Activated CD4-positive, alpha-beta T cell treated with anti-CD3 and anti-CD28 coated beads, Interleukin-2, amount 10 ng/mL, durations not matched to agents 24 days and 14 days (primary cell): Measurements from ENCODE around the gene YIPF1. TPM values are rescaled to one million over a fixed set of nuclear protein-coding genes. Genes with fewer than 3 reads are reported as not detected.
A peak's percentile ranks its signal among the peaks of the same experiment; 100 is the strongest.

Experiments used
- DNase-seq: peaks from one replicate; pipeline ENCODE4 v3.0.0; 2022
- H3K27ac Mint-ChIP-seq: one replicate; pipeline ENCODE4 v1.8.0; 2022; ENCODE audit warnings: mild to moderate bottlenecking, mixed read lengths
- H3K27me3 Mint-ChIP-seq: one replicate; pipeline ENCODE4 v1.8.0; 2022; ENCODE audit warnings: mixed read lengths
- H3K36me3 Mint-ChIP-seq: one replicate; pipeline ENCODE4 v1.8.0; 2022; ENCODE audit warnings: low read depth, mild to moderate bottlenecking, mixed read lengths
- H3K4me1 Mint-ChIP-seq: one replicate; pipeline ENCODE4 v1.8.0; 2021; ENCODE audit warnings: mixed read lengths
- H3K4me3 Mint-ChIP-seq: one replicate; pipeline ENCODE4 v1.8.0; 2022; ENCODE audit warnings: mild to moderate bottlenecking, moderate library complexity, mixed read lengths
- H3K9me3 Mint-ChIP-seq: one replicate; pipeline ENCODE4 v1.8.0; 2021; ENCODE audit warnings: mixed read lengths
- intact Hi-C: fragments of 100-400 bp; cut with micrococcal nuclease; formaldehyde crosslinking; loops from one replicate; pipeline ENCODE4 v1.15.1; 2023
- total RNA-seq: library from RNA; stranded (reverse); gene quantifications from 2 replicates; pipeline ENCODE4 v1.2.3, GENCODE V29; 2022

Gene YIPF1
- total RNA-seq: 14.6 and 15.6 TPM in 2 replicates

DNA sequence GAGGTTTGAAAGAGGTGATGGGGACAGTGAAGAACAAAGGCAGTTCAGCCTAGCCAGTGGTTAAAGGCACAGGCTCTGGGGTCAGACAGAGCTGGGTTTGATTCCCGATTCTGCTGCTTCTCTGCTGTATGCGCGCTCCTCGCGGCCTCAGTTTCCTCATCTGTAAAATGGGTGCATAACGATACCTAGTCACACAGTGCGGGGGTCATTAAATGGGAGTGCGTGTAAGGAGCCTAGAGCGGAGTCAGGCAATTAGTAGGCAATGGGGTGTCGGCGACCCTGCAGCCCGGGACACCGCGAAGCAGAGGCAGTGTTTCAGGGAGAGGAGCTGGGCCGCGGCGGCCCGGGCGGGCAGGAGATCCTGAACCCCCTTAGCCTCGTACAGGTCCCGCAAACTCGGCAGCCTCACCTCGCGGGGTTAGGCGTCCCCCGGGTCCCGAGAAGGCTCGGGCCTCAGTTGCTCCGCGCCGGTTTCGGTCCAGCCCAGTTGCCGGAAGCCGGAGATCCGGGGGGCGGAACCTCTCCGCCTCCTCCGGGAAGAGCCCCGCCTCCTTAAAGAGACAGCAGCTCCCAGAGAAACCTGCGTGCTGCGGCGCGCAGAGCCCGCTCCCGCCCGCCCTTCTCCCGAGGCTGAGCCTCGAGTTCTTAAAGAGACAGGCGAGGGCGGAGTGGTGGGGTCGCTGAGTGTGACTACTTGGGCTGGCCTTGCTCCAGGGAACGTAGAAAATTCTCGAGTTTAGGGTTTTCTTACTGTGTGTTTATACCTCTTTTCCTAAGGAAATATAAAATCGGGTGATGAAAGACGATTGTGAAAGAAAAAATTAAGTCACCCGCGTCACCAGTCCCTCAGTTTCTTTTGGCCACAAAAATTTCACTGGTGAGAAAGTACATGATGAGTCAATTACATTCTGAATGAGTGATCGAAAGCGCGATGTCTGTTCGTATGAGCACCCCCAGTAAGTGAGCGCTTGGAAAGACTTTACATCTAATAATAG lies at the start of gene YIPF1:
Gene YIPF1, minus strand, starts transcription at position 494 of the 995 bp plus-strand sequence. CDS start 860 bp downstream, outside the sequence.
- peaks cover 16% of the 10 kb centered on the region for H3K36me3 Mint-ChIP-seq
- peak within 1 kb of the TSS; percentile 90 for H3K27ac Mint-ChIP-seq
- H3K4me3 Mint-ChIP-seq: peak within 1 kb of the TSS; percentile 98
- DNase-seq: peak; percentile 98
- intact Hi-C loops: loop anchor here (1.0 kb wide), 4 partner anchors 51 to 875 kb away; partner anchors contain the start of genes LRRC42, NDC1, PARS2 and TCEANC2
- H3K4me1 Mint-ChIP-seq: peaks cover 34% of the 10 kb centered on the region
- no peaks in the 10 kb centered on the region for H3K27me3 Mint-ChIP-seq
- H3K9me3 Mint-ChIP-seq: no peaks in the 10 kb centered on the region

GRCh38 chr1:53938136-53938830 lies 48.7 kb upstream of the YIPF1 start:
- peaks cover 65% of the 10 kb centered on the region for H3K36me3 Mint-ChIP-seq
- intact Hi-C loops: no loop called here
- H3K27ac Mint-ChIP-seq: no peak overlapping the region

DNA sequence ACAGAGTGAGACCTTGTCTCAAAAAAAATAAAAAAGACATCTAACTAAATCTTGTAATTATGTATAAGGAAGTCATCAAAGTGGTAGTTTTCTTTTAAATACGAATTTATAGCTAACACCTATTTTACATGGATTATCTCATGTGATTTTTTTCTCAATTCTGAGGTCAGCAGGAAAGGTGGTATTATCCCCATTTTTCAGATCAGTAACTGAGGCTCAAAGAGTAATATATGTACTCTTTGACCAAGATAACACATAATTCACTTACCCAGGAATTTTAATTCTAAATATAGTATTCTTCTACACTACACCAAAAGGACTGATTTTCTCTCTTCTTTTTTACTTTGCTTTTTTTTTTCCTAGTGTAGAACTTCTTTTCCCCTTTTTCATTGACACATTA lies 46.8 kb upstream of the YIPF1 start:
- H3K36me3 Mint-ChIP-seq: peaks cover 74% of the 10 kb centered on the region
- intact Hi-C loops: no loop called here
- no peaks in the 10 kb centered on the region for H3K9me3 Mint-ChIP-seq
- DNase-seq: no peak
- H3K27ac Mint-ChIP-seq: no peak overlapping the region
- H3K4me3 Mint-ChIP-seq: no peak overlapping the region
- H3K4me1 Mint-ChIP-seq: peaks cover 9% of the 10 kb centered on the region
- H3K27me3 Mint-ChIP-seq: no peaks in the 10 kb centered on the region

More at GRCh38 chr1:53938136-53938830, 48.7 kb upstream of the YIPF1 start:
- Mint-ChIP-seq H3K27me3 (no peaks in the 10 kb centered on the region), H3K9me3 (no peaks in the 10 kb centered on the region), H3K4me1 (peaks cover 18% of the 10 kb centered on the region), H3K4me3 (no peak overlapping the region)
- no peak for DNase-seq

- H3K9me3 Mint-ChIP-seq: no peaks in the 10 kb centered on the region
- DNase-seq: no peak
- intact Hi-C loops: no loop called here
- H3K4me3 Mint-ChIP-seq: no peak overlapping the region
- no peaks in the 10 kb centered on the region for H3K27me3 Mint-ChIP-seq
- no peak overlapping the region for H3K27ac Mint-ChIP-seq
- peaks cover 76% of the 10 kb centered on the region for H3K36me3 Mint-ChIP-seq
- H3K4me1 Mint-ChIP-seq: peaks cover 6% of the 10 kb centered on the region
These were observed 44.7 kb upstream of the YIPF1 start for GRCh38 chr1:53934170-53934765.

DNA sequence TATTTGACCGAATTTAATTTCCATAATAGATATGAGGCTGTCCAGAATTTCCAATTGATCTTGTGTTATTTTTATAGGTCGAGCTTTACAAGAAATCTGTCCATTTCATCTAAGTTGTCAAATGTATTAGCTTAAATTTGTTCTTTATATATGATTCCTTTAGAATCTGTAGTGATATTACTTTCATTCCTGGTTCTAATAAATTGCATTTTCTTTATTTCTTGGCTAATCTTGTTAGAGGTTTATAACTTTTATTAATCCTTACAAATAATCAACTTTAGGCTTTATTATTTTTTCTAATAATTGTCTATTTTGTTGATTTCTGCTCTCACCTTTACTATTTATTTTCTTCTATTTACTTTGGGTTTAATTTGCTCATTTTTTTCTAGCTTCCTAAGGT lies 41.9 kb upstream of the YIPF1 start:
- no peak for DNase-seq

DNA sequence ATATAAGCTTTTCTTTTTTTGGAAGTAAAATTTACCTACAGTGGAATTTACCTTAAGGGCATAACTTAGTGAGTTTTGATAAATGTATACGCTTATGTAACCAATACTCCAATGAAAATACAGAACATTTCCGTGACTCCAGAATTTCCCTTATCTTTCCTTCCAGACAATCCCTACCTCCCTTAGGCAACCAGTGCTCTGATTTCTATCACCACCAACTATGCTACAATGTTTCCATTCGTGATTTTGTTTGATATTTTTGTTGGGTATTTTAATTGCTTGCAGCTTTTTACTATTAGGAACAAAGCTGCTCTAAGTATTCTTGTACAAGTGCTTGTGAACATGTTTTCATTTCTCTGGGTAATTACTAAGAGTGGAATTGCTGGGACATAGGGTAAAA lies 41.3 kb upstream of the YIPF1 start:
- no peak overlapping the region for H3K4me3 Mint-ChIP-seq
- peaks cover 74% of the 10 kb centered on the region for H3K36me3 Mint-ChIP-seq
- H3K27me3 Mint-ChIP-seq: no peaks in the 10 kb centered on the region

More for the DNA sequence above, 41.9 kb upstream of the YIPF1 start:
- no peak overlapping the region for H3K4me3 Mint-ChIP-seq
- H3K9me3 Mint-ChIP-seq: no peaks in the 10 kb centered on the region
- no peak overlapping the region for H3K27ac Mint-ChIP-seq
- H3K4me1 Mint-ChIP-seq: peaks cover 2% of the 10 kb centered on the region
- intact Hi-C loops: no loop called here
- no peaks in the 10 kb centered on the region for H3K27me3 Mint-ChIP-seq
- peaks cover 77% of the 10 kb centered on the region for H3K36me3 Mint-ChIP-seq

DNA sequence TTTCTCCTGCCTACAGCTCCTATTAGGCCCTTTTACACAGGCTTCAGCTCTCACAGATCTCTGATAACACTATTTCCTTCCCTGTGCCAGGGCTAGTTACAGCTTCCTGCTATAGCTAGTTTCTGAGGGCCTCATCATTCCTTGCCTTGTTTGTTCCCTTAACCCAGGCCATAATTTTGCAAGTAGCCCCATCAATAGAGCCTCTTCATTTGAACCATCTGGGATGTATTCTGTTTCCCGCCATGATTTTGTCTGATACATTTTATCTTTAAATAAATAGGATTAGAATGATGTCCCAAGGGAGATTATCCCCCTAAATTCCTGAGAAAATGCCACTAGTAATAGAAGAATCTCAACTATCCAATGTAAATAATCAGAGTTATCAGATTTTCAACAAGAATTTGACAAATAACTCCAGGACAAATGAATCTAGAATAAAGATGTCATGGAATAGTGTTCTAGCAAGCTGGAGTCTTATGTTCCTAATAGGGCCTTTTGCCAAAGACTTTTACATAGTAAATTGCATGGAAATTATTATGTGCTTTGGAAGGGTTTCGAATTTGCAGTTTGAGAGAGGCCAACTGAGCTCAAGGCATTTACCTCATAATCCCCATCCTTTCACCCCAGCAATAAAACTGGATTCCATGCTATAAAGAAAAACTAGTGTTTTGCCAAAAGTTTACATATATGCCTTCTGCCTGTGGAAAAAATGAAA lies 39.8 kb upstream of the YIPF1 start:
- Mint-ChIP-seq H3K4me3 (no peak overlapping the region), H3K4me1 (peaks cover 2% of the 10 kb centered on the region), H3K9me3 (no peaks in the 10 kb centered on the region), H3K27me3 (no peaks in the 10 kb centered on the region), H3K27ac (no peak overlapping the region), H3K36me3 (peaks cover 69% of the 10 kb centered on the region)
- no peak for DNase-seq
- intact Hi-C loops: no loop called here

More for the DNA sequence above, 41.3 kb upstream of the YIPF1 start:
- H3K4me1 Mint-ChIP-seq: peaks cover 2% of the 10 kb centered on the region
- intact Hi-C loops: no loop called here
- no peak for DNase-seq
- no peaks in the 10 kb centered on the region for H3K9me3 Mint-ChIP-seq
- H3K27ac Mint-ChIP-seq: no peak overlapping the region

DNA sequence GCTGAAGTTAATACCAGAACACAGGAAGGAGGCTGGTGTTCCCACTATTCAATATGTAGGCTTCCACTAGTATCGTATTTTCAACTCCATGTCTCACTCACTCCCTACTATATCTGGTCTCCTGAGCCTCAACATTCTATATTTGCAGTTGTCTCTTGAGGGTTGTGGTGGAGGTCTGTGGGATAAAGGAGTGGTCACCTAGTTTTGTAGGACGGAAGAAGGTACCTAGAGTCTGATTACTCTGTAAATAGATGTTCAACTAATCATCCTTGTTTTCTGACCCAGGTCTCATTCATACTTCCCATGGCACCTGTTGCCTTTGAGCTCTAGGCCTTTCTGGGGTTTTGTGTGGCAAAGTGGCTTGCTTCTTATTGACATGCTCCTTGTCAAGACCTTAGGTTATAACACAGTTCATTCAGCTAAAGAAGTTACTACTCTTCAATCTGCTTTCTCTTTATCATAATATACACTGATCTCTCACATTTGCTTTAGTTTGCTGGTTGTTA lies 37.8 kb upstream of the YIPF1 start:
- peaks cover 63% of the 10 kb centered on the region for H3K36me3 Mint-ChIP-seq
- no peak for DNase-seq
- no peak overlapping the region for H3K27ac Mint-ChIP-seq
- H3K4me1 Mint-ChIP-seq: peaks cover 2% of the 10 kb centered on the region
- intact Hi-C loops: no loop called here
- H3K9me3 Mint-ChIP-seq: no peaks in the 10 kb centered on the region
- H3K4me3 Mint-ChIP-seq: no peak overlapping the region
- H3K27me3 Mint-ChIP-seq: no peaks in the 10 kb centered on the region

- H3K4me3 Mint-ChIP-seq: no peak overlapping the region
- H3K9me3 Mint-ChIP-seq: no peaks in the 10 kb centered on the region
- DNase-seq: no peak
These were observed 30.1 kb upstream of the YIPF1 start for GRCh38 chr1:53919675-53920066.

GRCh38 chr1:53918343-53918742 lies 28.7 kb upstream of the YIPF1 start:
- intact Hi-C loops: loop anchor here (2.0 to 5.0 kb wide), 2 partner anchors 24 to 41 kb away; no protein-coding TSS in a partner anchor
- no peaks in the 10 kb centered on the region for H3K9me3 Mint-ChIP-seq
- H3K27me3 Mint-ChIP-seq: no peaks in the 10 kb centered on the region
- no peak for DNase-seq
- no peak overlapping the region for H3K4me3 Mint-ChIP-seq
- peaks cover 36% of the 10 kb centered on the region for H3K4me1 Mint-ChIP-seq
- no peak overlapping the region for H3K27ac Mint-ChIP-seq
- H3K36me3 Mint-ChIP-seq: peaks cover 31% of the 10 kb centered on the region

More at GRCh38 chr1:53919675-53920066, 30.1 kb upstream of the YIPF1 start:
- H3K4me1 Mint-ChIP-seq: peaks cover 36% of the 10 kb centered on the region
- H3K27ac Mint-ChIP-seq: peak overlapping the region; percentile 84
- H3K36me3 Mint-ChIP-seq: peaks cover 38% of the 10 kb centered on the region
- intact Hi-C loops: loop anchor here (2.0 to 5.0 kb wide), 2 partner anchors 23 to 42 kb away; no protein-coding TSS in a partner anchor
- no peaks in the 10 kb centered on the region for H3K27me3 Mint-ChIP-seq

GRCh38 chr1:53913352-53914033 lies 23.9 kb upstream of the YIPF1 start:
- intact Hi-C loops: no loop called here
- Mint-ChIP-seq H3K27me3 (no peaks in the 10 kb centered on the region), H3K9me3 (no peaks in the 10 kb centered on the region), H3K4me3 (no peak overlapping the region), H3K4me1 (peaks cover 20% of the 10 kb centered on the region), H3K27ac (no peak overlapping the region), H3K36me3 (peaks cover 28% of the 10 kb centered on the region)
- DNase-seq: no peak

DNA sequence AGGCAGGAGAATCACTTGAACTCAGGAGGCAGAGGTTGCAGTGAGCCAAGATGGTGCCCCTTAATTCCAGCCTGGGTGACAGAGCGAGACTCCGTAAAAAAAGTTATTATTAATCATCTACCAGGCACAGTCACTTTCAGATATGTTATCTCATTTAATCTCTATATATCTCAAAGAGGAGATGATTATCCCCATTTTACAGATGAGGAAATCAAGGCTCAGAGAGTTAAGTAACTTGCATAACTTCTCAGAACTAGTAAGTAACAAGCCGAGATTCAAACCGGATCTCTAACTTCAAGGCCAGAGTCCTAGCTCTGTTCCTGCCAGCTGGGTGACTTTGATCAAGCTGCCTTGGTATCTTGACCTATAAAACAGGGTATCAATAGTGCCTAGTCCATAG lies 21.8 kb upstream of the YIPF1 start:
- peaks cover 12% of the 10 kb centered on the region for H3K4me1 Mint-ChIP-seq
- intact Hi-C loops: no loop called here
- H3K36me3 Mint-ChIP-seq: peaks cover 20% of the 10 kb centered on the region
- no peaks in the 10 kb centered on the region for H3K9me3 Mint-ChIP-seq
- no peak overlapping the region for H3K27ac Mint-ChIP-seq
- H3K27me3 Mint-ChIP-seq: no peaks in the 10 kb centered on the region
- DNase-seq: no peak
- no peak overlapping the region for H3K4me3 Mint-ChIP-seq
